CD14-positive monocyte (primary cell): ENCODE results near the gene MPPED1. TPM values are rescaled to one million over a fixed set of nuclear protein-coding genes. Genes with fewer than 3 reads are reported as not detected.

ENCODE experiments used
- DNase-seq, 3 donors: peaks; one replicate each; pipeline ENCODE4 v3.0.0-alpha.2; 2011 to 2022
- H2AFZ ChIP-seq: 2 replicates; pipeline ENCODE4 v1.6.0; 2012; ENCODE audit warnings: mild to moderate bottlenecking, low read depth, low read length, inconsistent platforms; ENCODE audit not compliant: insufficient read depth, poor library complexity, severe bottlenecking
- H3K27ac ChIP-seq, 2 donors: 1 replicate in 1 of 2; 2 replicates in 1 of 2; pipeline ENCODE4 v1.5.1; 2012 to 2013; ENCODE audit warnings: low read length in 2 of 2, control low read depth in 1 of 2, inconsistent platforms in 1 of 2, low read depth in 1 of 2, mild to moderate bottlenecking in 1 of 2
- H3K27me3 ChIP-seq, 2 donors: one replicate each; pipeline versions ENCODE4 v1.6.0 to v1.6.1; 2011 to 2013; ENCODE audit warnings: low read length in 2 of 2; ENCODE audit not compliant: control insufficient read depth in 2 of 2, insufficient read depth in 2 of 2
- H3K36me3 ChIP-seq, 2 donors: replicated peaks in 1 of 2; 1 replicate in 1 of 2; 2 replicates in 1 of 2; pipeline versions ENCODE4 v1.5.1 to v1.6.1; 2012 to 2013; ENCODE audit warnings: low read length in 2 of 2, control low read depth in 1 of 2, inconsistent platforms in 1 of 2, mild to moderate bottlenecking in 1 of 2; ENCODE audit not compliant: insufficient read depth in 2 of 2, control insufficient read depth in 1 of 2
- H3K4me1 ChIP-seq, 2 donors: 1 replicate in 1 of 2; 2 replicates in 1 of 2; pipeline versions ENCODE4 v1.5.1 to v1.6.1; 2012 to 2013; ENCODE audit warnings: low read length in 2 of 2, control low read depth in 1 of 2, inconsistent platforms in 1 of 2, mild to moderate bottlenecking in 1 of 2, moderate library complexity in 1 of 2; ENCODE audit not compliant: insufficient read depth in 2 of 2, control insufficient read depth in 1 of 2
- H3K4me2 ChIP-seq: replicated peaks from 2 replicates; pipeline ENCODE3; 2012; ENCODE audit warnings: low read length, moderate library complexity, mild to moderate bottlenecking; ENCODE audit not compliant: poor library complexity, severe bottlenecking; ENCODE audit errors: extremely low read depth
- H3K4me3 ChIP-seq, 3 experiments: fragments of 200-600 bp in 1 of 3; sonication (generic) in 1 of 3; replicated peaks in 1 of 3; 1 replicate in 2 of 3; 2 replicates in 1 of 3; pipeline ENCODE4 v1.5.1; 2011 to 2013; ENCODE audit warnings: low read length in 3 of 3, mild to moderate bottlenecking in 3 of 3, control low read depth in 2 of 3, low read depth in 2 of 3, inconsistent platforms in 1 of 3, moderate library complexity in 1 of 3
- H3K79me2 ChIP-seq: 2 replicates; pipeline ENCODE4 v1.6.0; 2012; ENCODE audit warnings: mild to moderate bottlenecking, control low read depth, inconsistent platforms, low read length, moderate library complexity; ENCODE audit not compliant: insufficient read depth
- H3K9ac ChIP-seq: 2 replicates; pipeline ENCODE4 v1.6.0; 2017; ENCODE audit warnings: low read length, mild to moderate bottlenecking; ENCODE audit not compliant: insufficient read depth, poor library complexity, severe bottlenecking
- H3K9me3 ChIP-seq, 2 donors: replicated peaks in 1 of 2; 1 replicate in 1 of 2; 2 replicates in 1 of 2; pipeline versions ENCODE4 v1.5.1 to v1.6.1; 2012 to 2013; ENCODE audit warnings: low read length in 2 of 2, control low read depth in 1 of 2; ENCODE audit not compliant: control insufficient read depth in 1 of 2, insufficient read depth in 1 of 2
- H4K20me1 ChIP-seq: 2 replicates; pipeline ENCODE4 v1.6.0; 2012; ENCODE audit warnings: mild to moderate bottlenecking, low read length, control low read depth, moderate library complexity; ENCODE audit not compliant: insufficient read depth
- H3K27ac Mint-ChIP-seq, 7 donors: one replicate each; pipeline ENCODE4 v1.8.0; 2020; ENCODE audit warnings: mild to moderate bottlenecking in 7 of 7, mixed read lengths in 7 of 7, moderate library complexity in 6 of 7, inconsistent platforms in 2 of 7
- H3K27me3 Mint-ChIP-seq, 3 donors: one replicate each; pipeline ENCODE4 v1.8.0; 2021 to 2022; ENCODE audit warnings: low read depth in 3 of 3, mild to moderate bottlenecking in 3 of 3, mixed read lengths in 3 of 3, moderate library complexity in 3 of 3, inconsistent platforms in 1 of 3
- H3K36me3 Mint-ChIP-seq, 2 donors: one replicate each; pipeline ENCODE4 v1.8.0; 2020; ENCODE audit warnings: mixed read lengths in 2 of 2, inconsistent platforms in 1 of 2, mild to moderate bottlenecking in 1 of 2
- H3K4me1 Mint-ChIP-seq: one replicate; pipeline ENCODE4 v1.8.0; 2020; ENCODE audit warnings: mild to moderate bottlenecking, mixed read lengths
- H3K4me3 Mint-ChIP-seq, 2 donors: one replicate each; pipeline ENCODE4 v1.8.0; 2020; ENCODE audit warnings: mild to moderate bottlenecking in 2 of 2, mixed read lengths in 2 of 2, moderate library complexity in 1 of 2
- H3K9me3 Mint-ChIP-seq, 7 donors: one replicate each; pipeline ENCODE4 v1.8.0; 2020 to 2022; ENCODE audit warnings: mixed read lengths in 7 of 7, mild to moderate bottlenecking in 6 of 7, moderate library complexity in 6 of 7, inconsistent platforms in 2 of 7
- WGBS: methylation state at CpG from one replicate; pipeline ENCODE4 v1.1.5; 2013; ENCODE audit warnings: missing lambda C conversion rate; ENCODE audit not compliant: insufficient coverage; 5-methylcytosine and 5-hydroxymethylcytosine counted together
- intact Hi-C, 2 donors: fragments of 100-400 bp; cut with micrococcal nuclease; formaldehyde crosslinking; loops; one replicate each; pipeline versions ENCODE4 v1.15.0 to v1.15.1; 2023
- polyA plus RNA-seq, 3 donors: library from polyadenylated mRNA; depleted of rRNA in 1 of 3; unstranded in 2 of 3; stranded (reverse) in 1 of 3; fragments of 300-500 nt in 2 of 3; fragments of >200 nt in 1 of 3; fragmentation: Illumina TruSeq in 2 of 3; gene quantifications; 1 replicate in 2 of 3; 2 replicates in 1 of 3; pipeline ENCODE4 v1.2.3, GENCODE V29; 2012 to 2021
- TF ChIP-seq, protein P1 (sequence below): fragments of 200-600 bp; IDR thresholded peaks from one replicate; pipeline ENCODE4 v1.8.0; 2022; ENCODE audit warnings: antibody characterized with exemption, mild to moderate bottlenecking

Gene MPPED1
- polyA plus RNA-seq, 3 donors, result not detected

DNA sequence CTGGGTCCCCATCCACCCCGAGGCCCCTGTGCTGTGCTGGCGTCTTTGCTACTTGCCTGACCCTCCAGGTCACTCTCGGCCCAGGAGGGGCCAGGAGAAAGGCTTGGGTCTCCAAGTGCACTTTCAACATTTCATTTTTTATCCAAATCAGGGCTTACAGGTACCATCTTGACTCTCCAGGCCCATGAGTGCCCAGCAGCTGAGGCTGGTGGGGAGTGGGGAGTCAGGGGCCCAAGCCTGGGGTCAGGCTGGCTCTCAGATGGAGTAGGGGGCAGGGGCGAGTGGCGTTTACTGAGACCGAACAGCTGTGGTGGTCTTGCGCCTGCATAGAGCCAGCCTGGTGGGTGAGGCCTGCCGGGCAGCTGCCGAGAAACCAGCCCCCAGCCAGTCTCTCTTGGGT, 61.6 kb downstream of the MPPED1 start:
- Histone ChIP-seq H3K27me3 (no peaks in the 10 kb centered on the region), H3K79me2 (no peaks in the 10 kb centered on the region), H3K4me3 (no peak overlapping the region), H2AFZ (no peak overlapping the region), H3K9ac (no peak overlapping the region), H3K27ac (no peak overlapping the region), H3K9me3 (no peaks in the 10 kb centered on the region), H3K36me3 (no peaks in the 10 kb centered on the region), H3K4me1 (no peaks in the 10 kb centered on the region), H4K20me1 (no peaks in the 10 kb centered on the region), H3K4me2 (no peak overlapping the region)
- no peak overlapping the region for H3K4me3 Mint-ChIP-seq
- peaks cover 2% of the 10 kb centered on the region for H3K4me1 Mint-ChIP-seq
- no peaks in the 10 kb centered on the region for H3K36me3 Mint-ChIP-seq
- TF ChIP-seq, protein P1, sequence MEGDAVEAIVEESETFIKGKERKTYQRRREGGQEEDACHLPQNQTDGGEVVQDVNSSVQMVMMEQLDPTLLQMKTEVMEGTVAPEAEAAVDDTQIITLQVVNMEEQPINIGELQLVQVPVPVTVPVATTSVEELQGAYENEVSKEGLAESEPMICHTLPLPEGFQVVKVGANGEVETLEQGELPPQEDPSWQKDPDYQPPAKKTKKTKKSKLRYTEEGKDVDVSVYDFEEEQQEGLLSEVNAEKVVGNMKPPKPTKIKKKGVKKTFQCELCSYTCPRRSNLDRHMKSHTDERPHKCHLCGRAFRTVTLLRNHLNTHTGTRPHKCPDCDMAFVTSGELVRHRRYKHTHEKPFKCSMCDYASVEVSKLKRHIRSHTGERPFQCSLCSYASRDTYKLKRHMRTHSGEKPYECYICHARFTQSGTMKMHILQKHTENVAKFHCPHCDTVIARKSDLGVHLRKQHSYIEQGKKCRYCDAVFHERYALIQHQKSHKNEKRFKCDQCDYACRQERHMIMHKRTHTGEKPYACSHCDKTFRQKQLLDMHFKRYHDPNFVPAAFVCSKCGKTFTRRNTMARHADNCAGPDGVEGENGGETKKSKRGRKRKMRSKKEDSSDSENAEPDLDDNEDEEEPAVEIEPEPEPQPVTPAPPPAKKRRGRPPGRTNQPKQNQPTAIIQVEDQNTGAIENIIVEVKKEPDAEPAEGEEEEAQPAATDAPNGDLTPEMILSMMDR, result no peak
- no peak for DNase-seq
- no peak overlapping the region for H3K27ac Mint-ChIP-seq
- H3K27me3 Mint-ChIP-seq, result peaks cover 0 to 13% (median 10%) of the 10 kb centered on the region in 3 donors
- 89% methylated on average over 8 of the region's 9 CpGs for WGBS
- H3K9me3 Mint-ChIP-seq, result peaks cover 0 to 2% (median 0%) of the 10 kb centered on the region in 7 donors
- intact Hi-C loops, result no loop called here

- peaks cover 0 to 9% (median 6%) of the 10 kb centered on the region in 3 donors for H3K27me3 Mint-ChIP-seq
- H3K36me3 Mint-ChIP-seq, result no peaks in the 10 kb centered on the region
- TF ChIP-seq, protein P1, result no peak
- Histone ChIP-seq H3K4me3 (no peak overlapping the region), H4K20me1 (no peaks in the 10 kb centered on the region), H3K79me2 (no peaks in the 10 kb centered on the region), H3K4me2 (no peak overlapping the region), H3K27ac (no peak overlapping the region), H3K9ac (no peak overlapping the region), H3K36me3 (no peaks in the 10 kb centered on the region), H2AFZ (no peak overlapping the region), H3K27me3 (no peaks in the 10 kb centered on the region), H3K4me1 (peaks cover 3 to 6% of the 10 kb centered on the region in 2 donors), H3K9me3 (no peaks in the 10 kb centered on the region)
- WGBS, result 49% methylated on average over 26 of the region's 28 CpGs
- H3K4me1 Mint-ChIP-seq, result peaks cover 5% of the 10 kb centered on the region
- H3K4me3 Mint-ChIP-seq, result no peak overlapping the region
- H3K9me3 Mint-ChIP-seq, result peaks cover 0 to 2% (median 0%) of the 10 kb centered on the region in 7 donors
- no peak for DNase-seq
- intact Hi-C loops, result no loop called here
- H3K27ac Mint-ChIP-seq, result no peak overlapping the region
Measured at GRCh38 chr22:43474161-43475101, 62.6 kb downstream of the MPPED1 start.
